ENCODE results near the gene CFAP119. TPM values are rescaled to one million over a fixed set of nuclear protein-coding genes. Genes with fewer than 3 reads are reported as not detected.
A peak's percentile ranks its signal among the peaks of the same experiment; 100 is the strongest.

CFAP119 gene
- total and polyA plus RNA-seq, 9 of the 15 experiments (the other 6 are each of a cell fraction or from before 2014, with no cell fraction given): 5.5 to 33.7 (median 9.6) TPM

DNA sequence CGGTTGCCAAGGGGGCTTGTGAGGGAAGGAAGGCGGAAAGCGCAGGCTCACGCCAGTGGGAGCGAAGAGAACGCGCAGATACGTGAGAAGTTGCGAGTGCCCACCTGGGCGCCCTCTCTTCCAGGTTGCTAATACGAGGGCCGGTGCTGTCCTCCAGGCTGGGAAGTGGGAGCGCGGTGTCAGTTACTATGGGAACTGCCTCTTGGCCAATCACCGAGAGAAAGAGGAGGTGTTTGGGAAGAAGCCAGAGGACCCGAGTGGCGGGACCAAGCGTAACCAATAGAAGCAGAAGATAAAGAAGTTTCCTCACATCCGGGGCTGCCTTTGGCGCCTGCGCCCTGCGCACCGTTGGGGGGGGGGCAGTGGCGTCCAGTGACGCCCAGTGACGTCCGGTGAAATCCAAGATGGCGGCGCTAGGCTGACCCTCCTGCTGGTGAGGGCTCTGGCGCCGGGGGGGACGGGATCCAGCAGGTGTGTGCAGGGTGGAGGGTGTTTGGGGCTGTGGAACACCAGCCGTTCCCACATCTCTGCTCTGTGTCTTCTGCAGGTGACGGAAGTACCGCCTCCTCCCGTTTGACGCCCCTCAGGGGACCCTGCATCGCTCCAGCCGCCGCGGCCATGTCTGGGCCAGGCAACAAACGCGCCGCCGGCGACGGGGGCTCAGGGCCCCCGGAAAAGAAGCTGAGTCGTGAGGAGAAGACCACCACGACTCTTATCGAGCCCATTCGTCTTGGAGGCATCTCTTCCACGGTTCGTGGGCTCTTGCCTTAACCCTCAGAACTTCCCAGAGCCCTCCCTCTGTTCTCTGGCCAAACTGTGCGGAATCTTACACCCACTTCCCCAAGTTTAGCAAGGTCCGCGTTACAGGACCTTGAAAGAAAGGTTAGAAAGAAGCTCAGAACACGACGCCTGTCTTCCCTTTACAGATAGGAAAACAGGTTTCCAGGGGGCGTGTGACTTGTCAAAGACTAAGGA lies at the start of gene CFAP119, which contains the start of gene RNF40 (continued):
- TF ChIP-seq, protein P1, sequence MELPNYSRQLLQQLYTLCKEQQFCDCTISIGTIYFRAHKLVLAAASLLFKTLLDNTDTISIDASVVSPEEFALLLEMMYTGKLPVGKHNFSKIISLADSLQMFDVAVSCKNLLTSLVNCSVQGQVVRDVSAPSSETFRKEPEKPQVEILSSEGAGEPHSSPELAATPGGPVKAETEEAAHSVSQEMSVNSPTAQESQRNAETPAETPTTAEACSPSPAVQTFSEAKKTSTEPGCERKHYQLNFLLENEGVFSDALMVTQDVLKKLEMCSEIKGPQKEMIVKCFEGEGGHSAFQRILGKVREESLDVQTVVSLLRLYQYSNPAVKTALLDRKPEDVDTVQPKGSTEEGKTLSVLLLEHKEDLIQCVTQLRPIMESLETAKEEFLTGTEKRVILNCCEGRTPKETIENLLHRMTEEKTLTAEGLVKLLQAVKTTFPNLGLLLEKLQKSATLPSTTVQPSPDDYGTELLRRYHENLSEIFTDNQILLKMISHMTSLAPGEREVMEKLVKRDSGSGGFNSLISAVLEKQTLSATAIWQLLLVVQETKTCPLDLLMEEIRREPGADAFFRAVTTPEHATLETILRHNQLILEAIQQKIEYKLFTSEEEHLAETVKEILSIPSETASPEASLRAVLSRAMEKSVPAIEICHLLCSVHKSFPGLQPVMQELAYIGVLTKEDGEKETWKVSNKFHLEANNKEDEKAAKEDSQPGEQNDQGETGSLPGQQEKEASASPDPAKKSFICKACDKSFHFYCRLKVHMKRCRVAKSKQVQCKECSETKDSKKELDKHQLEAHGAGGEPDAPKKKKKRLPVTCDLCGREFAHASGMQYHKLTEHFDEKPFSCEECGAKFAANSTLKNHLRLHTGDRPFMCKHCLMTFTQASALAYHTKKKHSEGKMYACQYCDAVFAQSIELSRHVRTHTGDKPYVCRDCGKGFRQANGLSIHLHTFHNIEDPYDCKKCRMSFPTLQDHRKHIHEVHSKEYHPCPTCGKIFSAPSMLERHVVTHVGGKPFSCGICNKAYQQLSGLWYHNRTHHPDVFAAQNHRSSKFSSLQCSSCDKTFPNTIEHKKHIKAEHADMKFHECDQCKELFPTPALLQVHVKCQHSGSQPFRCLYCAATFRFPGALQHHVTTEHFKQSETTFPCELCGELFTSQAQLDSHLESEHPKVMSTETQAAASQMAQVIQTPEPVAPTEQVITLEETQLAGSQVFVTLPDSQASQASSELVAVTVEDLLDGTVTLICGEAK (IDR thresholded peaks at IDR 0.05): 0 out of 2 replicates have a peak, but pooled peaks have one; percentile 10
- TF ChIP-seq, protein P1 (CRISPR knock-in tag; IDR thresholded peaks at IDR 0.05): no peak
- TF ChIP-seq SAP30 (IDR thresholded peaks at IDR 0.05; ENCODE audit: borderline replicate concordance, insufficient read depth, low read depth, low read length, poor library complexity, severe bottlenecking): peak; percentile 98
- TF ChIP-seq, protein P2, sequence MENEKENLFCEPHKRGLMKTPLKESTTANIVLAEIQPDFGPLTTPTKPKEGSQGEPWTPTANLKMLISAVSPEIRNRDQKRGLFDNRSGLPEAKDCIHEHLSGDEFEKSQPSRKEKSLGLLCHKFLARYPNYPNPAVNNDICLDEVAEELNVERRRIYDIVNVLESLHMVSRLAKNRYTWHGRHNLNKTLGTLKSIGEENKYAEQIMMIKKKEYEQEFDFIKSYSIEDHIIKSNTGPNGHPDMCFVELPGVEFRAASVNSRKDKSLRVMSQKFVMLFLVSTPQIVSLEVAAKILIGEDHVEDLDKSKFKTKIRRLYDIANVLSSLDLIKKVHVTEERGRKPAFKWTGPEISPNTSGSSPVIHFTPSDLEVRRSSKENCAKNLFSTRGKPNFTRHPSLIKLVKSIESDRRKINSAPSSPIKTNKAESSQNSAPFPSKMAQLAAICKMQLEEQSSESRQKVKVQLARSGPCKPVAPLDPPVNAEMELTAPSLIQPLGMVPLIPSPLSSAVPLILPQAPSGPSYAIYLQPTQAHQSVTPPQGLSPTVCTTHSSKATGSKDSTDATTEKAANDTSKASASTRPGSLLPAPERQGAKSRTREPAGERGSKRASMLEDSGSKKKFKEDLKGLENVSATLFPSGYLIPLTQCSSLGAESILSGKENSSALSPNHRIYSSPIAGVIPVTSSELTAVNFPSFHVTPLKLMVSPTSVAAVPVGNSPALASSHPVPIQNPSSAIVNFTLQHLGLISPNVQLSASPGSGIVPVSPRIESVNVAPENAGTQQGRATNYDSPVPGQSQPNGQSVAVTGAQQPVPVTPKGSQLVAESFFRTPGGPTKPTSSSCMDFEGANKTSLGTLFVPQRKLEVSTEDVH (IDR thresholded peaks at IDR 0.05; ENCODE audit: low read depth, partially characterized antibody): peak; percentile 78
- TF ChIP-seq, protein P3, sequence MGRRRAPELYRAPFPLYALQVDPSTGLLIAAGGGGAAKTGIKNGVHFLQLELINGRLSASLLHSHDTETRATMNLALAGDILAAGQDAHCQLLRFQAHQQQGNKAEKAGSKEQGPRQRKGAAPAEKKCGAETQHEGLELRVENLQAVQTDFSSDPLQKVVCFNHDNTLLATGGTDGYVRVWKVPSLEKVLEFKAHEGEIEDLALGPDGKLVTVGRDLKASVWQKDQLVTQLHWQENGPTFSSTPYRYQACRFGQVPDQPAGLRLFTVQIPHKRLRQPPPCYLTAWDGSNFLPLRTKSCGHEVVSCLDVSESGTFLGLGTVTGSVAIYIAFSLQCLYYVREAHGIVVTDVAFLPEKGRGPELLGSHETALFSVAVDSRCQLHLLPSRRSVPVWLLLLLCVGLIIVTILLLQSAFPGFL (CRISPR knock-in tag; IDR thresholded peaks at IDR 0.05): no peak
- TF ChIP-seq, protein P4, sequence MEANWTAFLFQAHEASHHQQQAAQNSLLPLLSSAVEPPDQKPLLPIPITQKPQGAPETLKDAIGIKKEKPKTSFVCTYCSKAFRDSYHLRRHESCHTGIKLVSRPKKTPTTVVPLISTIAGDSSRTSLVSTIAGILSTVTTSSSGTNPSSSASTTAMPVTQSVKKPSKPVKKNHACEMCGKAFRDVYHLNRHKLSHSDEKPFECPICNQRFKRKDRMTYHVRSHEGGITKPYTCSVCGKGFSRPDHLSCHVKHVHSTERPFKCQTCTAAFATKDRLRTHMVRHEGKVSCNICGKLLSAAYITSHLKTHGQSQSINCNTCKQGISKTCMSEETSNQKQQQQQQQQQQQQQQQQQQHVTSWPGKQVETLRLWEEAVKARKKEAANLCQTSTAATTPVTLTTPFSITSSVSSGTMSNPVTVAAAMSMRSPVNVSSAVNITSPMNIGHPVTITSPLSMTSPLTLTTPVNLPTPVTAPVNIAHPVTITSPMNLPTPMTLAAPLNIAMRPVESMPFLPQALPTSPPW (CRISPR knock-in tag; IDR thresholded peaks at IDR 0.05): peak; percentile 93
- peak; percentile 71 for TF ChIP-seq TBP (optimal IDR thresholded peaks at IDR 0.05; ENCODE audit: low read depth, low read length)
- no peak for TF ChIP-seq NFIX (CRISPR knock-in tag; IDR thresholded peaks at IDR 0.05; ENCODE audit: low read depth)
- TF ChIP-seq GABPA (tag; conservative IDR thresholded peaks at IDR 0.05; ENCODE audit: low read depth): peak; percentile 83
- TF ChIP-seq RBM22 (IDR thresholded peaks at IDR 0.05; ENCODE audit: low read depth, low read length, poor library complexity, severe bottlenecking): peak; percentile 19

Measured in K562 (cell line).